Activated CD4-positive, CD25-positive, alpha-beta regulatory T cell treated with anti-CD3 and anti-CD28 coated beads, Interleukin-2, amount 50 U/mL, for 24 hours (primary cell): Measurements from ENCODE around the gene HELLS.
"Not testable (repeated sequence)": the region's sequence is repeated elsewhere in the genome, so short reads cannot be mapped to it uniquely, and the experiment has no call there.

Experiments
- ATAC-seq, 2 donors: fragments of 150-1000 bp; cut with Tn5 transposase; one replicate each; pipeline ENCODE4 v1.10.0; 2021; ENCODE audit warnings: mild to moderate bottlenecking in 1 of 2, moderate library complexity in 1 of 2

Gene HELLS

DNA sequence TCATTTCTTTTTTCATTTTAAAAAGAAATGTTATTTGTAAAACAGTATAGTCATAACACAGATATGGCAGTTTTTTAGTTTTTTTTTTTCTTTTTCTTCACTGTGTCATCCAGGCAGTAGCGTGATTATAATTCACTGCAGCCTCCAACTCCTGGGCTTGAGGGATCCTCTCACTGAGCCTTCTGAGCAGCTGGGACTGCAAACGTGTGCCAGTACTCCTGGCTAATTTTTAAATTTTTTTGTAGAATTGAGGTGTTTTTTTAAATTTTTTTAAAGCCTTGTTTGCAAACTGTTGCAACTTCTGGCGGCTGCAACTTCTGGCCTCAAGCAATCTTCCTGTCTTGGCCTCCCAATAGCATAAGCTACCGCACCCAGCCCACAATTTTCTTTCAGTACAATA, 63.0 kb downstream of the HELLS start:
- ATAC-seq: no peak

DNA sequence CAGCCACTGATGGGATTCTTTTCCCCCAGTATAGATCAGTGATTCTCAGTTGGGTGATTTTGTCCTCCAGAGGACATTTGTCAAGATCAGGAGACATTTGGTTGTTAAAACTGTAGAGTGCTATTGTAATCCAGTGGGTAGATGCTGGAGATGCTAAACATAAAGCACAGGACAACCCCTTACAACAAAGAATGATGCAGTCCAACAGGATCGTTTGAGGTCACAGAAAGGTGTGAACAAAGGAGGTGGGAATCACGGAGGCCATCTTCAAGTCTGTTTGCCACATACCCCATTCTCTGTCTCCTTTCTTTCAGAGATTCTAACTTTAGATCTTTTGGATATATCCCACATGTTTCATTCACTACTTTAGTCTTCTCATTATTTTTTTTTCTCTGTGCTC, 69.0 kb downstream of the HELLS start:
- no peak for ATAC-seq

DNA sequence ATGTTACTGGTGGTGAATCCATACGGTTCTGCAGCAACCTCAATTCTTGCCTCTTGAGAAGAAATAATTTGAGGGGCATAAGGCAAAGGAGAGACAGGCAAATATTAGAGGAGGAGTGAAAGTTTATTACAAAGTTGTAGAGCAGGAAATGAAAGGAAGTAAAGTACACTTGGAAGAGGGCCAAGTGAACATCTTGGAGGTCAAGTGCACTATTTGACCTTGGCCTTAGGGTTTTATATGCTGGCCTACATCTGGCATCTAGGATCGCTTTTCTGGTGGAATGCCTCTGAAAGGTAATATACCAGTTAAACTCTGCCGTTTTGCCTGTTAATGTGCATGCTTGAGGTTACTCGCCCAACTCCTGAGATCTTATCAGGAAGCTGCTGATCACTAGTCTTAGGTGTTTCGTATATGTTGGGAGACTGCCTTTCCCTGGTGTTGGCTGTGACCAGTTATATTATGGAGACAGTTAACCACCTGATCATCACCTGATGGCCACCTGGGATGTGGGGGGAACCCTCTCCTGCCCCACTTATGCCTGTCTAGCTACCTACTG, 71.9 kb downstream of the HELLS start:
- no peak for ATAC-seq

DNA sequence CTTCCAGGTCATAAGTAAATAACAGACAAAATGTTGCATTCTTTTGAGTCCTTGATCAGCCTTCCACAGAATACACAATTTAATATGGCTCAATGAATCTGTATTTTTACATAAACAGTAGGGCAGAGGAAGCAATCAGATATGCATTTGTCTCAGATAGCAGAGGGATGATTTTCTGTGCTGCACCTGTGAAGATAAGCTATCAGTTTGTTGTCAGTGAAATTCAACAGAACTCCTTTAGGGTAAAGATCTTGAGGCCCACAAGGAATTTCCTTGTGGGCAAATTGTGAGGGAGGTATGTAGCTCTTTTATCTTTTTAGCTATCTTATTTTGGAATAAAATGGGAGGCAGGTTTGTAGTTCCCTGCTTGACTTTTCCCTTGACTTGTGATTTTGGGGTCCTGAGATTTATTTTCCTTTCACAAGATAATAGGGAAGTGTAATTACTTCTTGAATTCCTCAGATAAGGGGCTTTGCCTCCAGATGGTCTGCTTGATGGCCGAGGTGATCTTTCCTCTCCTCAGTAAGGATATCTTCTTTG, 77.1 kb downstream of the HELLS start:
- ATAC-seq: no peak

DNA sequence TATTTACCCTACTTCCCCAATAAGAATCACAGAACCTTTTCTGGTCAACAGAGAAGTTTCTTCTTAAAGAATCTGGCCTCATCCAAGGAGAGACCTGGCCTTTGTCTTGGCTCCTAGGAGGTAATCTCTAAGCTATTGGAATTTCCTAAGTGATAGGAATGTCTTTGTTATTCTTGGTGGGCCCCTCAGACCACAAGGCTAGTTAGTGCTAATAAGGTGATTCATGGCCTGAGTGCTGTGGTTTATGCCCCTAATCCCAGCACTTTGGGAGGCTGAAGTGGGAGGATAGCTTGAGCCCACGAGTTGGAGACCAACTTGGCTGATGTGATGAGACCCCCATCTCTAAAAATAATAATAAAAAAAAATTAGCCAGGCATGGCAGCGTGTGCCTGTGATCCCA, 78.0 kb downstream of the HELLS start:
- no peak for ATAC-seq

DNA sequence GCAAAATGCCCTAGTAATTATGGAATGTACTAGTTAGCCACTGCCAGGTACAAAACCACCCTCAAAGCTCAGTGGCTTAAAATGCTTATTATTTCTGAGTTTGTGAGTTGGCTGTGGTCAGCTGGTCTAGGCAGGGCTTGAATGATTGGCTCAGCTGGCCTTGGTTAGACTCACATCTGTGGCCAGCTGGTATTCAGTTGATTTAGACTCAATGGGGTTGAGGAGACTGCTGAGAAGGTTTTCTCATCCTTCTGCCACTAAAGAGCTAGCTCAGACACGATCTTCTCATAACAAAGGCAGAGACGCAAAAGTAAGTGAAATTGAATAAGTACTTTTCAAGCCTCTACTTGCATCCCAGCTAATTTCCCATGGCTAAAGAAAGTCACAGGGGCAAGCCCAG, 80.9 kb downstream of the HELLS start:
- no peak for ATAC-seq

DNA sequence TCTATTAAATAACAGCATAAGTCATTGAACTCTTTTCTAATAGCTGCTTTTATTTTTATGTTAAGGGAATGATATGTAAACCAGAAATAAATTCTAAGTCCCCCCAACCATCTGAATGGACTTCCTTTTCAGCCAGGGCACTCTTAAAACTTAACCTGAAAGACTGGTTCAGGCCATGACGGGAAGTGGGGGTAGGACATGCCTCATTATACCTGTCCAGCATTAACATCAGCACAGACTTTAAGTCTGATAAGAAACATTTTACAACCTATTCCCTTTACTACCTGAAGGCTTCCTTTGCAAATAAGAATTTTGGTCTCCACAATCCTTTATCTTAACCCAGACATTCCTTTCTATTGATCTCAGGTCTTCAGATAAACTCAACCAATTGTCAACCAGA, 81.9 kb downstream of the HELLS start:
- no peak for ATAC-seq

DNA sequence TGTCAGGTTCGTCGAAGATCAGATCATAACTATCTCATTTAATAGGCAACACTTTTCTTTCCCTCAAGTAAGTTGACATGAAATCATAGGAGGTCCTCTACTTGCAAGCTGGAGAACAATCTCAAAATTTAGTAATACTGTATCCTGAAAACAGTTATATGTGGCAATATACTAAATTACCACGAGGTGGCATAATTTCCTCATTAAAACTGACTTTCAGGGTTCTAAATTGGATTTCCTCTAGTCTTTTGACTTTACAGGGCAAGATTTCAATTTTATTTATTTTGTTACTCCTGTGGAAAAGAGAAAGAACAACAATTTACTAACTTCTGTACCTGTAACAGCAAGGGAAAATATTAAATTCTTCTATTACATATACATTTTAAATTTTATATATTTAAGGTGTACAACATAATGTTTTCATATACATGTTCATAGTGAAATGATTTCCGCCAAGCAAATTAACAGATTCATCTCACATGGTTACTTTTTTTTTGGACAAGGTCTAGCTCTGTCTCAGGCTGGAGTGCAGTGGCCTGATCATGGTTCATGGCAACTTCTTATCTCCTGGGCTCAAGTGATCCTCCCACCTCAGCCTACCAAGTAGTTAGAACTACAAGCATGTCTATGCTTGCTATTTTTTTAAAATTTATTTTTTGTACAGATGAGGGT, 84.6 kb downstream of the HELLS start:
- ATAC-seq: no peak

DNA sequence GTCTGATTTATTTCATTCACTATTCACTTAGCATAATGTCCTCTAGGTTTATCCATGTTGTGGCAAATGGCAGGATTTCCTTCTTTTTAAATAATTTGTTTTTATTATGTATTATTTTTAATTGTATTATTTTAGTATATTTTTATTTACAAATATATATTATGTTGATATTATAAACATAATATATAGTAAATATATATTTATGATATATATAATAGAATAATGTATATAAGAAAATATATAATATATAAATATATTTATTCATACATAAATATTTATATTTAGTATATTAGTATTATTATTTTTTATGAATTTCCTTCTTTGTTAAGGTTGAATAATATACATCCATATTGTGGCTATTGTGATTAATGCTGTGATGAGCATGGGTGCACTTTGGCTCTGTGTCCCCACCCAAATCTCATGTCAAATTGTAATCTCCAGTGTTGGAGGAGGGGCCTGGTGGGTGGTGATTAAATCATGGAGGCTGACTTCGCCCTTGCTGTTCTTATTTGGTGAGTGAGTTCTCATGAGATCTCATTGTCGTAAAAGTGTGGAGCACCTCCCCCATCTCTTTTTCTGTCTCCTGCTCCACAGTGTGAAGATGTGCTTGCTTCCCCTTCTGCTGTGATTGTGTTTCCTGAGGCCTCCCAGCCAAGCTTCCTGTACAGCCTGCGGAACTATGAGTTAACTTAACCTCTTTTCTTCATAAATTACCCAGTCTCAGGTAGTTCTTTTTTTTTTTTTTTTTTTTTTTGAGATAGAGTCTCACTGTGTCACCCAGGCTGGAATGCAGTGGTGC, 85.7 kb downstream of the HELLS start:
- no peak for ATAC-seq

DNA sequence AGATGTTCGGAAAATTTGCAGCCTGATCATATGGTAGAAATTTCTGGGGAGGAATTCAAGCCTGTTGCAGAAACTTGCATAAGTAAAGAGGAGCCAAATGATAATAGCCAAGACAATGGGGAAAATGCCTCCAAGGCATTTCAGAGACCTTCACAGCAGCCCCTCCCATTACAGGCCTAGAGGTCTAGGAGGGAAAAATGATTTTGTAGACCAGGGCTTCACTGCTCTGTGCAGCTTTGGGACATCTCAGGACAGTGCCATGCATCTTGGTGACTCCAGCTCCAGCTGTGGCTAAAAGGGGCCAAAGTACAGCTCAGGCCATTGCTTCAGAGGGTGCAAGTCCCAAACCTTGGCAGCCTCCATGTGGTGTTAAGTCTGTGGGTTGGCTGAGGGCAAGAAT, 87.4 kb downstream of the HELLS start:
- no peak for ATAC-seq

DNA sequence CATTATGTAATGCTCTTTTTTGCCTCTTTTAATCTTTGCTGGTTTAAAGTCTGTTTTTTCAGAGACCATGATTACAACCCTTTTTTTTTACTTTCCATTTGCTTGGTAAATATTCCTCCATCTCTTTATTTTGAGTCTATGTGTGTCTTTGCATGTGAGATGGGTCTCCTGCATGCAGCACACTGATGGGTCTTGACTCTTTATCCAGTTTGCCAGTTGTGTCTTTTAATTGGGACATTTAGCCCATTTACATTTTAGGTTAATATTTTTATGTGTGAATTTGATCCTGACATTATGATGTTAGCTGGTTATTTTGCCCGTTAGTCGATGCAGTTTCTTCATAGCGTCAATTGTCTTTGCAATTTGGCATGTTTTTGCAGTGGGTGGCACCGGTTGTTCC, 92.5 kb downstream of the HELLS start:
- ATAC-seq: not testable (repeated sequence)

DNA sequence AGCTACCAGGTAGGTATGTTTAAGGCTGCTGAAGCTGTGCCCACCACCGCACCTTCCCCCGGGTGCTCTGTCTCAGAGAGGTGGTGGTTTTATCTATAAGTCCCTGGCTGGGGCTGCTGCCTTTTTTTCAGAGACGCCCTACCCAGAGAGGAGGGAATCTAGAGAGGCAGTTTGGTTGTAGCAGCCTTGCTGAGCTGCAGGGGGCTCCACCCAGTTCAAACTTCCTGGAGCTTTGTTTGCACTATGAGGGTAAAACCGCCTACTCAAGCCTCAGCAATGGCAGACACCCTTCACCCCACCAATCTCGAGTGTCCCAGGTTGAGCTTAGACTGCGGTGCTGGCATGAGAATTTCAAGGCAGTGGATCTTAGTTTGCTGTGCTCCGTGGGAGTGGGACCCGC, 94.3 kb downstream of the HELLS start:
- ATAC-seq: no peak

DNA sequence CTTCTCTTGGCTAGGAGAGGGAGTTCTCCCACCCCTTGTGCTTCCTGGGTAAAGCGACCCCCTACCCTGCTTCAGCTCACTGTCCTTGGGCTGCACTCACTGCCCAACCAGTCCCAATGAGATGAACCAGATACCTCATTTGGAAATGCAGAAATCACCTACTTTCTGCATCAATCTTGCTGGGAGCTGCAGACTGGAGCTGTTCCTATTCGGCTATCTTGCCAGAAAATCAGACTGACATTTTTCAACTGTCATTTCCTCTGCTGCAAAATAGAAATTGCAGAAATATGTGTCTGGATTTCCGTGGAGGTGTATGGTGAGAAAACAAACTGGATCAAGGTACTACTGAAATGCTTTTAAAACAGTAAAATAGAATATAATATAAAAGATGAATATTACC, 95.0 kb downstream of the HELLS start:
- ATAC-seq: no peak

DNA sequence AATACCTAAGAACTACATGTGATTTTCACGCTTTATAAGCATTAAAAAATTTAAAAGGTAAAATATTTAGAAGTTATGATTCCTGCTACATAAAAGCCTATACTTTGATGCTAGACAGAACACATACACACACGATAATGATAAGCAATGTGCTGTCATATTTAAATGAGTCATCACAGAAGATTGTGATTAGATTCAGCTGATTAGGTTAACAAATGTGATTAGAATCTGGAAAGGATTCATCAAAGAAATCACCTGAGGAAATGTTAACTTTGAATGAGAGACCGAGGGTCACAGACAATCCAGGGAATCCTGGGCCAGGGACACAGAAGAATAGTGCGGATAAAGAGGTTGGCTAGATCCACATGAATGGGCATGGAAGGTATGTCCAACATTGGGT, 95.9 kb downstream of the HELLS start:
- no peak for ATAC-seq

DNA sequence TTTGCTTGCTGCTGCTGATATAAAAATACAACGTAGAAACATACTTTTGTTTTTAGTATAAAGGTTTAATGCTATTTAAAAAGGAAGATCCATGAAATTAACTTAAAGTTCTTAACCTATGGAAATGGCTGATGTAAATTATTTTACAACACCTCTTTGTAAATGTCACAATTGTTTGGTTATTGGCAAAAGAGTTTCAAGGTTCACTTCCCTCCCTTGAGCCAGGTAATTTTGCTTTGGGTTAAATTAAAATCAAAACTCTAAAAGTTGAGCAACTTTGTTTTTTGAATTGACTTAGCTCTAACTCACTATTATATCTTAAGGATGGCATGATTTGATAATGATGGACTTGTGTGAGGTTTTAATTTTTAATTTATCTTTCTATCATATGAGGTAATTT, 98.8 kb downstream of the HELLS start:
- ATAC-seq: no peak

DNA sequence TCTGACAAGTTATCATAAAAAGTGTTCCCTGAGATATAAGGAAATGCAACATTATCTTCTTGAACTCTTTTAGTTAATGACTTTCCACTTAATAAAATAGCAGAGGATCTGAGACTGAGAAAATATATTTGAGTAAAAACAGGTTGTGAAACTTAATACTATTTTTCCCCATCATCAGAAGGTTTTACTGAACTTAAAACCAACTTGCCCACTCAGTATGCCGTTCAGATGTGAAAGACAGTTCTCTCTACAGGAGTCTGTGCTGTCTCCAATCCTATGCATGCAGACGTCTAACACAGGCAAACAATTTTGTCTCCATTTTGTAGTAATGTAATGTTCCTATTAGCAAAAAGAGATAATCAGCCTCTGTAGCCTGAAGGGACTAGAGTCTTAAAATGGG, 99.7 kb downstream of the HELLS start:
- ATAC-seq: no peak
